ENCODE data around the gene GRIN2A.

Gene GRIN2A

DNA sequence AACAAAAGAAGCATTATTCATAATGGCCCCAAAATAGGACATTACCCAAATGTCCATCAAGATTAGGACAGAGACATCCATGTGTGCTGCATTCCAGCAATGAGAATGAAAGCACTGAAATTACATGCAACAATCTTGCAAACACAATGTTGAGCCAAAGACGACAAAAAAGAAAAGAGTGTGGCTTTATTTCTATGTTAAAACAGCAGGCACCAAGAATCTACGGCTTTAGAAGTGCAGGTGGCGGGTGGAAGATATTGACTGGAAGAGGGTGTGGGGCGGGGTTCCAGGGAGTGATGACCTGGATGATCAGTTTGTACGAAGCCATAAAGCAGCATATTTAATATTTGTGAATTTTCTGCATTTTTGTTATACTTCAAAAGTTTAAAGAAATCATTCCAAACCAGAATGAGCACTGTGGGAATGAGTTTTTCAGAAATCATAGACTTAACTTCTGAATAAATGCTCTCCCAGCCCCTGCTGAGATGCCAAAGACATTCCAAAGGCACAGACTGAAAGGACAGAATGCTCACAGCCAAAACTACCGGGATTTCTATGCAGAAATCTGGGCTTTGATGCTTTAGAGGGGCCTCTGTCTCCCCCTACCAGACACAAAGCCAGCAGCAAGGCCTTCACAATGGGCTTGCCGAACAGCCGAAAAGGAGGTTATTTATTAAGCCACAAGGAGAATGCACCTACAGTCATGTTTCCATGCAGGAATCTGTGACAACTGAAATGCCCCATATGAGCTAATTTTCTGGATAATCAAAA is 361.6 kb downstream of the GRIN2A start:
- no peak for DNase-seq (ENCODE audit: low read depth)

DNA sequence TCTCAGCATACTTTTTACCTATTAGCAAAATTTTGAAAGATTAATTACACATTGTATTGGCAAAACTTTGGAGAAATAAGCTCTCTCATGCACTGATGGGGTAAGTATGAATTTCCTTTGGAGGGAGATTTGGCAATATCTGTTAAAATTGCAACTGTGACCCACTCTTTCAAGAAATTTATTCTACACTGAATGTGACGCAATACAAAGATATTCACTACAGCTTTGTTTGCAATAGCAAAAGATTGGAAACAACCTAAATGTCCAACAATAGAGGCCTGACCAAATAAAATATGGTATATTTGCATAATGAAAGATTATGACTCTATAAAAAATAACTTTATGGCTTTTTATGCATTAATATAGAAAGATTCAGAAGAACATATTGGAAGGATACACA is 363.5 kb downstream of the GRIN2A start:
- no peak for DNase-seq (ENCODE audit: low read depth)

DNA sequence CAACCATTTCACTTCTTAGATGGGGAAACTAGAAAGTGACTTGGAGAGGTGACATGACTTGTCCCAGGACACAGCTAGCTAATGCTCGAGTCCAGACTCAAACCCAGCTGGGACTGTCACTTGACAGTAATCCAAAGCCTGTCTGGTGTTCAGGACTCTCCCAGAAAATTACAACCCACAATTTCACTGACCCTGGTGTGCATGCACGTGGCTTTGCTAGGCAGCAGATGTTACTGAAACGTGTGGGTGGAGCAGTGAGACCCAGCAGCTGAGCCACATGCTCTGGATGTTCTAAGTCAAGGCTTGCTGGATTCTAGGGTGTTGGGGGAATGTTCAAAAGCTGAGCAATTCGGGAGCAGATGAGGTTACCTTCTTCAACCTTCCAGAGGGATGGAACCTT is 364.6 kb downstream of the GRIN2A start:
- no peak for DNase-seq (ENCODE audit: low read depth)

DNA sequence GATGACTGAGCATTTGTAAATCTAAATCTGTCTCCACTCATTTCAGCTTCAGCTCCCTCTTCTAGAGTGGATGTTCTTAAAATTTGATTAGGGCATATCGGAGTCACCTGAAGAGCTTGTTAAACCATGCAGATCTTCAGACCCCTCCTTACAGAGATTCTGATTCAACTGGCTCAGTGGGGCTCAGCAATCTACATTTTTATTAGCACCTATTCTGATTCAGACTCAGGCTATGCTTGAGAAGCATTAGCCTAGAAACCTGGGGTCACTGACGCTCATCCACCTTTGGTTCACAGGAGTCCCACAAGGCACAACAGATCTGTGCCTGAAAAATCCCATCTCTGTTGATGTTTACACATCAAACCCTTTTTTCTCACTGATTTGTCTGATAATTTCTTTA is 365.6 kb downstream of the GRIN2A start:
- no peak for DNase-seq (ENCODE audit: low read depth)

DNA sequence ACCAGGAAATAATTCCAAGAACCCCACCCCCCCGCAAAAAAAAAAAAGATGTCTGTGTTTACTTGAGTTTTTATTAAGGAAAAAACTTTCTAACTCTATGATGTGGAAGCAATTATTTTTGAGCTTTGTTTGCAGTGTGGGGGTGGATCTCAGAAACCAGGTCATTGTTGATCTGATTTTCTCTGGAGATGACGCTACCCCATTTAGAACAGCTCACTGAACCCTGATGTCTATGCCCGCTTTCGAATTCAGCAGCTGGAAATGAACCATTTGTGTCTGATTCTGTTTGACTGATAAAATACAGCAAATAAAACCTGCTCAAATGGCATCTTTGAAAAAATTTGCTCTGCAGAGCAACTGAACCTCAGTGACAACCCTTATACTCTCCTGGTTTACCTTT is 368.6 kb downstream of the GRIN2A start:
- DNase-seq (ENCODE audit: low read depth) = no peak

DNA sequence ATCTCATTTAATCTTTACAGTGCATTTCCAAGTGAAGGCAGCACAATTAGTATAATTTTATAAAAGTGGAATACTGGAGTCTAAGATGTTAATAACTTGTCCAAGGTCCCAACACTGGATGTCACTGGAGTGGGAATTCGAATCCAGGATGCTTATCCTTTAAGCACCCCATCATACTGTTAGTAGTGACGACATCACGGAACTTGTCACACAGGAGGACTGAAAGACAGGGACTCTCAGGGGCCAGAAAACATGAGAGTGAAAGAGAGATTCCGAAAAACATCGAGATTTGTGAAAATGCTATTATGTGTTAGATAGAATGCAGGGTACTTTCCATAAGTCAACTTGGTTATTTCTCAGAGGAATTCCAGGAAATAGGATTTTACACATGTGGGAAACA is 374.0 kb downstream of the GRIN2A start:
- DNase-seq (ENCODE audit: low read depth) = no peak

DNA sequence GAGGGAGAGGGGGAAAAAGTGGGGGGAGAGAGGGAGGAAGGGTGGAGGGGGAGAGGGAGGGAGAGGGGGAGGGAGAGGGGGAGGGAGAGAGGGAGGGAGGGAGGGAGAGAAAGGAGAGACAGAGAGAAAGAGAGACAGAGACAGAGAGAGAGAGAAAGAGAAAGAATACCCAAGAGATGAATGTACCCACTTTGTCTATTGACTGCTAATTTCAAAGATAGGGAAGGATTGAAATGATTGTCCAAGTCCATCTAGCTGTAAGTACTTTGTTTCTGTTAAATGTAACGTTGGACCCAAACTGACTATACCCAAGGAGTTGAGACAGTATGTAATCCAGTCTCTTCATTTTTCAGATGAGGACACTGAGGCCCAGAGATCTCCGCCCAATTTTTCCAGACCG is 374.9 kb downstream of the GRIN2A start:
- DNase-seq (ENCODE audit: low read depth) = no peak

DNA sequence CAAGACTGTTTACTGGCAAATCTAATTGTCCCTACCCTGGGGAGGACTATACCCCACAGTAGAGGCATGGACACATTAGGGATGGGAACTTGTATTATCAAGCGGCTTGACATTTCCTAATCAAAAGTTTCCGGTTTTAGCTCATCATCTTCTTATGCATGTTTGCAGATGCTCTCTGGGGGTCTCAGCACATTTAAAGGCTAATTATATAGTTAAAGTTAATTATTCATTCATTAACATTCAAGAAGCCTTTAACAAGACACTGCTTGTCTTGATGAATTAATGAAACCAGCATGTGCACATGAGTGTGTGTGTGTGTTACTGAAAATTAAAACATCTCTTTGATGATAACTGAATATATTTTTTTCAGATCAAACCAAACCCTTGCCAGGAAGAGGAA is 377.1 kb downstream of the GRIN2A start:
- DNase-seq (ENCODE audit: low read depth) = no peak

DNA sequence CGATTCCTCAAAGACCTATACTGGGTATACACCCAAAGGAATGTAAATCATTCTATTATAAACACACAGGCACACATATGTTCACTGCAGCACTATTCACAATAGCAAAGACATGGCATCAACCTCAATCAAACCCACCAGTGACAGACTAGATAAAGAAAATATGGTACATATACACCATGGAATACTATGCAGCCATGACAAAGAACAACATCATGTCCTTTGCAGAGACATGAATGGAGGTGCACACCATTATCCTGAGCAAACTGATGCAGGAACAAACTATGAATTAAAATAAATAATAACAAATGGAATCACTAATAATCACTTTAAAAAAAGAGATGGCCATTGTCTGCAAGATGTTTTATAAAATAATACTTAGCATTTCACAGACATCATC is 380.1 kb downstream of the GRIN2A start:
- DNase-seq (ENCODE audit: low read depth) = no peak

DNA sequence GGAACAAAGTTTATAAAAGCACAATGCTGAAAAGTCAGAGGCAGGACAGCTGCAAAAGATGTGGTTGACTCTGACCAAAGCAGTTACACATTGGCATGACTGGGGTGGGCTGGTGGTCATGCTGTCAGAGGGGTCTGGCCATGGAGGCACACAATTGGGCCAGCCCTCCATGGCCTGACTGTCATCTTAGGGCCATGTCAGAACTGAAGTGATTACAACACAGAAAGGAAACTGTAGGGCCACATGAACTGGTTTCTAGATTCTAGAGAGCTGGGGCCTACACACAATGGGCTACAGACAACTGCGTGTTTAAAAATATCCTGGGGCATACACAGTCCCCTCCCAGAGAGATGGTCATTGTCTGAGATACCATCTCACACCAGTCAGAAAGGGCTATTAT is 380.6 kb downstream of the GRIN2A start:
- no peak for DNase-seq (ENCODE audit: low read depth)

DNA sequence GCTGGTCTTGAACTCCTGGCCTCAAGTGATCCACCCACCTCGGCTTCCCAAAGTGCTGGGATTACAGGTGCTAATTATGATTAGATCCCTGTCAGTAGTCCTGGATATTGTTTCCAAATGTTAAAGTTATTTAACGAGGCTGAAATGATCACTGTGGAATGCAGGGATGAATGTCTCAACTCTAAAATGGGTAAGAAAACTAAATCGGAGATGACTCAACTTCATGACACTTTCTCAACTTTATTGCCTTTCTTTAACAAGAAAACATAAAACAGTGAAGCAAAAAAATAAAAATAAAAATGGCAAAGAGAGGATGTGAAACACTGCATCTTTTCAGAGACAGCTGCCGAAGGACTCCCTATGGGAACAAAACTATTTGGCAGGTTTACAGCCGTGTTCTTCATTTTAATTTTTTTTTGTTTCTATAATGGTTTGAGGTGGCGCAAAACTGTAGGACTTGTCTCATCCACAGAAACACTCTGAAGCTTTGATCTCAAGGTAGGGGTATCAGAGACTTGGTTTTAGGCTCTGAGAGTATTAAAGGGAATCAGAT is 382.0 kb downstream of the GRIN2A start:
- no peak for DNase-seq (ENCODE audit: low read depth)

DNA sequence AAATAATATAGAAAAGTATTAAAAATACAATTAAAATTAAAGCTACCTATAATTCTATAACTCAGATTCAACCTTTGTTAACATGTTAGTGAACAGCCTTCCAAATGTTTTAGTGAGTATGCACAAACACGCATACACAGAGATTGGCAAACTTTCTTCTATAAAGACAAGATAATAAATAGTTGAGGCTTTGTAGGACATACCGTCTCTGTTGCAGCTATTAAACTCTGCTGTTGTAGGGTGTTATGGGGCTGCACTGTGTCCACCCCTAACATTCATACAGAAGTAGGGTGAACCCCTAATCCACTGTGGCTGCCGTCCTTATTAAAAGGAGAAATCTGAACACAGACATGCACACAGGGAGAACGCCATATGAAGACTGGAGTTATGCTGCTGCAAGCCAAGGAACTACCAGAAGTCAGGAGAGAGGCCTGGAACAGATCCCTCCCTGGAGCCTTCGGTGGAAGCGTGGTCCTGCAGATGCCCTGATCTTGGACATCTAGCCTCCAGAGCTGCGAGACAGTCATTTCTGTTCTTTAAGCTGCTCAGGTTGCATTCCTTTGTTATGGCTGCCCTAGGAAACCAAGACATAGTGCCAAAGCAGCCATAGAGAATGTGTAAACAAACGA is 383.2 kb downstream of the GRIN2A start:
- no peak for DNase-seq (ENCODE audit: low read depth)

DNA sequence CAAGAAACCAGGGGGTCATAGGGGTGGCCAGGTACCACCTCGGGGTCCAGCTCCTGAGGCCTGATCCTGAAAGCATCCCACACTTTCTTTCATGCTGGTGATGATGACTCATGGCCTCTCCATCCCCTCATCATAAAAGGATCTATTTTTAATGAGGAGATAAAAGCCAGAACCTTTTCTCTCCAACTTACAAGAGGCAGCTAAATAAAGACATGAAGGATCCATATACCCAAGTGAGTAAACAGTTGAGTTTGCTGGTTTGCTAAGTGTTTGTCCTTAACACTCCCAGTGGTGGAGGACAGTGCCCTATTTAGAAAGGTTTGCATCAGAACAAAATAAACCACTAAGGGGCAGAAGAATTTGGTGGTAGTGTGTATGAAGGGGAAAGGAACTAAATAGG is 383.8 kb downstream of the GRIN2A start:
- no peak for DNase-seq (ENCODE audit: low read depth)

DNA sequence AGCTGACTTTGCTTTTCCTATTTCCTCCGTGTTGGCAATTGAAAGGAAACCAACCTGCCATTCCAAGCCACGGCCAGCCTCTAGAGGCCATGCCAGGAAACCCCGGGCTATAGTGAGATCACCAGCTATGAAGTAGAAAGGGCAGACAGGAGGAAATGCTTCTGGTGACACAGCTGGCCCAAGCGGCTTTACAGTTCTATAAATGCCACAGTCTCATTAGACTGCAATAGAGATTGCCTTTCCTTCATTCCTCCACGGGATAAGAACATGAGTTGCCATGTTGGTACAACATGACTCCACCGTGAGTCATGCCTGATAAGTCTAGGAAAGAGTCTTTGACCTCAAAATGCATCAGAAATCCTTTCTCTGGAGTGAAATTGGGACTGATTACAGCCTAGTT is 384.9 kb downstream of the GRIN2A start:
- peak; percentile 38 for DNase-seq (ENCODE audit: low read depth)

DNA sequence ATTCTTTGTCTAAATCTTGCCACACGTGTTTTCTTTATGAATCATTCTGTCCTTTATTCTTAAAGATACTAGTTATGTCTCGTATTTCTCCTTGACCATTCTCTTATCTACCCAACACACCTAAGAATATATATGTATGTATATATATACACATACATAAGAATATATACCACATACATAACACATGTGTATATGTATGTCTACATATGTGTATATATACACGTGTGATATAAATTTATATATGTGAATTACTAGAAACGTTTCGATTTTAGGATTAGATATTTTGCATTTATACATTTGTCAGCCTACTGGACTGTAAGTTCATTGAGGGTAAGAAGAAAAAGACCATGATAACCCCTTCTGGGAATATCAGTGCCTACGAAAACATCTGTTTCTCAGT is 388.6 kb downstream of the GRIN2A start:
- DNase-seq (ENCODE audit: low read depth) = no peak

DNA sequence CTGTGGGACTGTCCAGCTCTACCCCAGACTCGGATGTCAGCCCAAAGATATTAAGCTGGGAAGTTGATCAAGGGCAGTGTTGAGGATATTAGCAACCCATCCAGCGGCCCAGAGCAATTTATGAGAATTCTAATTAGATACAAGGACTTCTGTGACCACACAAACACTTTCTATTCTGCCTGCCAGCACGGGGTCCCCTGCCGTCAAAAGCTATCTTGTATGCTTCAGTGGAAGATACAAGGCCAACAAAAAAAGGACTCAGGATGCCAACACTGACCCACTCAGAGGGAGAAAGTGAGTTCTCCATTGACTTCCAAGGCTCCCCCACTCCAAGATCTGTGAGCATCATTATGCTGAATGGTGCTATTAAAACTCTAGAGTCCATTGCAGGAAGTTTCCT is 390.7 kb downstream of the GRIN2A start:
- no peak for DNase-seq (ENCODE audit: low read depth)

DNA sequence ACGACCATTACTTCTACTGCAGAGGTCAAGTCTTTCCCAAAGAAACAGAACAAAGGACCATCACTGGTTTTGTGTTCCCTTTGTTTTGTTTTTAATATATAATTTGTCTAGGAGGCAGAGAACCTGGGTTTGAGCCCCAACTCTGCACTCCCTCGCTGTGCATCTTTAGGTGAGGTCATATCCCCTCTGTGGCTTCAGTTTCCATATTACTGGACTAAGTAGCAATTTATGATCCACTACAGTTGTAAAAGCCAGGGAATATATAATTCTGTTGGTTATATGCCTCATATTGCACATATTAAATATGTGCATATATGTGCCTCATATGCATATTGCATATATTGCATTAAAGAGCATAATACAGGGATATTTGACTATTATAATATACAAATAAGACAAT is 392.0 kb downstream of the GRIN2A start:
- DNase-seq (ENCODE audit: low read depth) = no peak

DNA sequence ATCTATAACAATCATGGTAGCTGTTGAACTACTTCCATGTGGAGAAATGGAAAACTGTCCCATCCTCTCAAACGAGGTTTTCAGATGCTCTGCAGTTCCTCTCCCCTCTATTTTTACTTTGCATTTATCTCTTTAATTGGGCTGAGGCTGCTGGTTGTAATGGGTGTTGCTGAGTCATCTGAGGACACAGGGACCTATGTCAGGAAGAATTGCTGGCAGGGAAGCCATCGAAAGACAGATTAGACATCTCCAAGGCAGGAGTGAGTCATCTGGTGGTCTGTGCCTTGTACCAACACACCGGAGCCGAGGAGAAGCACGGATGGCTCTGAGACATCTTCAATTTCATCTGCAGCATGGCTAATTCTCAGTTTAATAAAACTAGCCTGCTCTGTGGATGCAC is 394.5 kb downstream of the GRIN2A start:
- no peak for DNase-seq (ENCODE audit: low read depth)

DNA sequence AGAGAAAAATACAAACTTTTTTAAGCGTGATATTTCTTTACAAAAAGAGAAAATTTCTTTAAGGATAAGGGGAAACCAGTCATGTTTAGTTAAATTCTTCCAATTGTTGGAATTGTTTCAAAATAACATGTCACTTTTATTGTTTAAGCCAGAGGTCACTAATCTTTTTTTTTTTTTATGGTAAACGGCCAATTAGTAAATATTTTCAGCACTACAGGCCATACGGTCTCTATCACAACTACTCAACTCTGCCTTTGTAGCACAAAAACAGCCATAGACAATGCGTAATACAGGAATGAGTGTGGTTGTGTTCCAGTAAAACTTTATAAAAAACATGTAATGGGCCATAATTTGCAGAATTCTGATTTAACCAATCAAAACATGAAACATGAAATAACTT is 401.4 kb downstream of the GRIN2A start:
- no peak for DNase-seq (ENCODE audit: low read depth)

DNA sequence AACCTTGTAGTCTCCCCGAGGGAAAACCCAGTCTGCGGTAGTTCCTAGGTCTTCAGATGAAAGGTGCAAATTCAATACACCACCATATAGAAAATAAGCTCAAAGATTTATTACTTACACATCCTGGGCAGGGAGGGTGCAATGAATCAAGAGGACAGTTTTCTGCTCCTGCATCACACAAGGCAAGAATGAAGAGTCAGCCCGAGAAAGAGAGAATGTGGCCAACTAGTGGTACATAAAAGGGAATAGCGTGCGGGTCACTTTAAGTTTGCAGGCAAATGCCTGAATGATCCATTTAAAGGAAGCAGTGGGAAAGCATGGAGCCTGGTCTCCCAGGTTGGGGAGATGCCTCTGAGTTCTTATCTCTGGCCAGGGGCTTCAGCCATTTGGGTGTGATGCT is 403.4 kb downstream of the GRIN2A start:
- DNase-seq (ENCODE audit: low read depth) = no peak

DNA sequence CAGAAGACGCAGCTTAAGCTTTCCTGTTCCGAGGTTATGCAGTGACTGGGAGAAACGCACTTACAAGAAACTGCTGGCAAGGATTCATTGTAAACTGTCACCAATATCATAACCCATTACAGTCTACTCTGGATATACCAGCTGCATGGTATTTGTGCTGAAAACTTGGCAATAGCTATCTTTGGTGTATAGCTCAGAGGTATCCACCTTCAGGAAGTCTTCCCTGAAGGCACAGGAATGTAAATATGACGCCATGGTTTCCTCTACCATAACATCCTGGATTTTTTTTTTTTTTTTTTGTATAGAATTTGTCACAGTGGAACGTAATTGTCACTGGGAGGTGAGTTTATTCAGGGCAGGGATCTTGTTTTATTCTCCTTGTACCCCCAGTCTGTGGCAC is 406.2 kb downstream of the GRIN2A start:
- no peak for DNase-seq (ENCODE audit: low read depth)

DNA sequence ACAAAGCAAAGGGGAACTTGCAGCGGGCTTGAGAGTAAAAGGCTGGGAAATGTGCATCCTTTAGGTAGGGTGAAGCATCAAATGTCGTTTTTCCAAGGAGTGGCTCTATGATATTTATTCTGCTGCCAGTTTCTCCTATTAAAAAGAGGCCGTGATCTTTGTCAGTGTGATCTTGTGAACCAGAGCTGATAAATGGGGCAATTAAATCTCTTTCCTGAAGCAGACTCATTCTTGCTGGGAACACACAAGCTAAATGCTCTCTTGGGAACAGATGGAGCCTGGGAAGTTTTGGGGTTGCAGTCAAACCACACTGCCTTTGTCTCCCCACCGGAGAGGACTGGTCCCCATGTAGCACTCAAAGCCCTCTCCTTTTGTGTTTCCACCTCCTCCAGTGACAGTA is 408.9 kb downstream of the GRIN2A start:
- DNase-seq (ENCODE audit: low read depth) = no peak

DNA sequence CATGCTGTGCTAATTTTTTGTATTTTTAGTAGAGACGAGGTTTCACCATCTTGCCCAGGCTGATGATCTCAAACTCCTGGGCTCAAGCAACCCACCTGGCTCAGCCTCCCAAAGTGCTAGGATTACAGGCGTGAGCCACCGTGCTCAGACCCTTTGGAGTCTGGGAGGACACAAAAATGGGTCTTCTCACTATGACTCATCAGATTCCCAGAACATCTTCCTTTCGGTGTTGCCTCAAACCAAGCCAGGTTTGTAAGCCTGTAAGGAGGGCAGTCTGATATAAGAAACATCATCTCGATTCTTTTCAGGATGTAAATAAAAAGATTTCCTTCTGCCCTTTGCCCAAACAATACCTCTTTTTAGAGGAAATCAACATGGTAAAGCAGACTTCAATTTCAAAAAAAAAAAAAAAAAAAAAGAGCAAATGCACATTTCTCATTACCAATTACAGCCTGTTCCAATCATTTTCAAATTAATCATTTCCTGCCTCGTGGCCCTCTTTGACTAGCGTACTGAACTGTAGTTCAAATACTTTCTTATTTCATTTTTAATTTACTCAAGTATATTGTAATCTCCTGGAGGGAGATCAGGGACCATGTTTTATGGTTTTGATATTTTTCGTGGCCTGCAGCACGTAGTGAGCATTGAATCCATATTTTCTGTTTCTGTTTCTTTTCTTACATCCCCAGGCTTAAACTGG is 409.6 kb downstream of the GRIN2A start:
- DNase-seq (ENCODE audit: low read depth) = no peak
